Measurements from ENCODE around the gene ZKSCAN3. TPM values are rescaled to one million over a fixed set of nuclear protein-coding genes. Genes with fewer than 3 reads are reported as not detected.

The ZKSCAN3 gene
- total RNA-seq, 1 experiment from 2014 or later = 6.2 TPM

GRCh38 chr6:28370440-28370839 lies 20.7 kb downstream of the ZKSCAN3 start:
- CTCF ChIA-PET = interaction anchor here (0.6 kb wide), 1 partner anchor 83 kb away, joined by 3 read pairs; no protein-coding TSS in a partner anchor
- no peaks in the 10 kb centered on the region for H3K27me3 ChIP-seq (ENCODE audit: insufficient read depth, low read depth)
- TF ChIP-seq CTCF (conservative IDR thresholded peaks at IDR 0.05) (no peak), EZH2 (IDR thresholded peaks at IDR 0.05; ENCODE audit: low read depth) (no peak)
- H3K79me2 ChIP-seq (ENCODE audit: low read depth) = no peaks in the 10 kb centered on the region
- no peaks in the 10 kb centered on the region for H3K9me3 ChIP-seq (ENCODE audit: insufficient read depth, low read depth)
- no peaks in the 10 kb centered on the region for H3K36me3 ChIP-seq (ENCODE audit: low read depth)
- no peak overlapping the region for H3K4me2 ChIP-seq
- no peaks in the 10 kb centered on the region for H3K9me2 ChIP-seq (ENCODE audit: insufficient read depth)
- H3K4me1 ChIP-seq (replicated peaks; ENCODE audit: insufficient read depth) = no peaks in the 10 kb centered on the region
- no peak overlapping the region for H2AFZ ChIP-seq
- H3K4me3 ChIP-seq = no peak overlapping the region
- DNase-seq = no peak
- BruUV-seq (replicated peaks) = no TSS peak
- no peaks in the 10 kb centered on the region for H3F3A ChIP-seq (ENCODE audit: insufficient read depth, low read depth)
- POLR2A ChIA-PET (ENCODE audit: unreplicated experiment) = interaction anchor here (0.6 kb wide), 1 partner anchor 477 kb away, joined by 4 read pairs; a partner anchor contains a TSS
- intact Hi-C loops (cut with micrococcal nuclease; ENCODE audit: unreplicated experiment) = no loop called here
- H3K27ac ChIP-seq = no peak overlapping the region
- H4K20me1 ChIP-seq (ENCODE audit: insufficient read depth) = no peaks in the 10 kb centered on the region

GRCh38 chr6:28371280-28371679 lies 21.5 kb downstream of the ZKSCAN3 start:
- DNase-seq = no peak
- intact Hi-C loops (cut with micrococcal nuclease; ENCODE audit: unreplicated experiment) = no loop called here
- H2AFZ ChIP-seq = no peak overlapping the region
- TF ChIP-seq EZH2 (IDR thresholded peaks at IDR 0.05; ENCODE audit: low read depth) (no peak), CTCF (conservative IDR thresholded peaks at IDR 0.05) (no peak)
- H3K9me2 ChIP-seq (ENCODE audit: insufficient read depth) = no peaks in the 10 kb centered on the region
- H3K79me2 ChIP-seq (ENCODE audit: low read depth) = no peaks in the 10 kb centered on the region
- ChIA-PET CTCF (no interaction called here), POLR2A (ENCODE audit: unreplicated experiment) (no interaction called here)
- no TSS peak for BruUV-seq (replicated peaks)
- H3K4me3 ChIP-seq = no peak overlapping the region
- no peaks in the 10 kb centered on the region for H3K4me1 ChIP-seq (replicated peaks; ENCODE audit: insufficient read depth)
- no peak overlapping the region for H3K27ac ChIP-seq
- no peaks in the 10 kb centered on the region for H3K9me3 ChIP-seq (ENCODE audit: insufficient read depth, low read depth)
- H4K20me1 ChIP-seq (ENCODE audit: insufficient read depth) = no peaks in the 10 kb centered on the region
- H3K36me3 ChIP-seq (ENCODE audit: low read depth) = no peaks in the 10 kb centered on the region
- no peaks in the 10 kb centered on the region for H3F3A ChIP-seq (ENCODE audit: insufficient read depth, low read depth)
- no peaks in the 10 kb centered on the region for H3K27me3 ChIP-seq (ENCODE audit: insufficient read depth, low read depth)
- H3K4me2 ChIP-seq = no peak overlapping the region

- no peaks in the 10 kb centered on the region for H3K9me3 ChIP-seq (ENCODE audit: insufficient read depth, low read depth)
- no peaks in the 10 kb centered on the region for H3K9me2 ChIP-seq (ENCODE audit: insufficient read depth)
- no peaks in the 10 kb centered on the region for H3K79me2 ChIP-seq (ENCODE audit: low read depth)
- DNase-seq = no peak
- no peak overlapping the region for H3K4me3 ChIP-seq
- intact Hi-C loops (cut with micrococcal nuclease; ENCODE audit: unreplicated experiment) = no loop called here
- no peak overlapping the region for H2AFZ ChIP-seq
- BruUV-seq (replicated peaks) = no TSS peak
- POLR2A ChIA-PET (ENCODE audit: unreplicated experiment) = no interaction called here
- TF ChIP-seq EZH2 (IDR thresholded peaks at IDR 0.05; ENCODE audit: low read depth) (no peak), CTCF (conservative IDR thresholded peaks at IDR 0.05) (no peak)
- no peaks in the 10 kb centered on the region for H3K36me3 ChIP-seq (ENCODE audit: low read depth)
- H3K4me1 ChIP-seq (replicated peaks; ENCODE audit: insufficient read depth) = no peaks in the 10 kb centered on the region
- no peaks in the 10 kb centered on the region for H3F3A ChIP-seq (ENCODE audit: insufficient read depth, low read depth)
- no peaks in the 10 kb centered on the region for H4K20me1 ChIP-seq (ENCODE audit: insufficient read depth)
- H3K27me3 ChIP-seq (ENCODE audit: insufficient read depth, low read depth) = no peaks in the 10 kb centered on the region
- CTCF ChIA-PET = no interaction called here
- H3K27ac ChIP-seq = no peak overlapping the region
- H3K4me2 ChIP-seq = no peak overlapping the region
Observed at GRCh38 chr6:28371706-28372451, 22.1 kb downstream of the ZKSCAN3 start.

All from PC-9 (cell line).